ENCODE measurements around the gene DCDC1.

GRCh38 chr11:31408201-31408600, 38.7 kb upstream of the DCDC1 start:
- TF ChIP-seq CTCF (IDR thresholded peaks at IDR 0.05) (no peak), POLR2A (IDR thresholded peaks at IDR 0.05) (no peak), EP300 (IDR thresholded peaks at IDR 0.05; ENCODE audit: low read depth) (no peak), POLR2AphosphoS5 (IDR thresholded peaks at IDR 0.05) (no peak)
